B cell (primary cell): ENCODE results near the gene HCN2. TPM values are rescaled to one million over a fixed set of nuclear protein-coding genes. Genes with fewer than 3 reads are reported as not detected.

ENCODE experiments used
- ATAC-seq: fragments of 200-7000 bp; cut with Tn5 transposase; one replicate; pipeline ENCODE4 v1.10.0; 2021; ENCODE audit warnings: low read depth, mild to moderate bottlenecking, moderate number of reproducible peaks, moderate library complexity
- CTCF ChIA-PET: fragments of 350-600 bp; sonication (Branson Sonifier 250); formaldehyde crosslinking; loops from one replicate; lab custom pipeline; 2021; ENCODE audit warnings: antibody characterized with exemption, inconsistent platforms; lab: Charles Lee
- POLR2A ChIA-PET: fragments of 350-600 bp; sonication (Branson Sonifier 250); formaldehyde crosslinking; loops from one replicate; lab custom pipeline; 2021; ENCODE audit warnings: antibody characterized with exemption; lab: Charles Lee
- DNase-seq: peaks from one replicate; pipeline ENCODE4 v3.0.0; 2013
- H2AFZ ChIP-seq: 2 replicates; pipeline ENCODE4 v1.6.1; 2012; ENCODE audit warnings: mild to moderate bottlenecking, low read depth, low read length; ENCODE audit not compliant: insufficient read depth, poor library complexity, severe bottlenecking
- H3K27ac ChIP-seq, 2 donors: 1 replicate in 1 of 2; 2 replicates in 1 of 2; pipeline ENCODE4 v1.5.1; 2012 to 2013; ENCODE audit warnings: low read length in 2 of 2, mild to moderate bottlenecking in 2 of 2, moderate library complexity in 1 of 2
- H3K27me3 ChIP-seq, 4 experiments: fragments of 200-600 bp in 1 of 4; sonication (generic) in 1 of 4; replicated peaks in 1 of 4; 1 replicate in 2 of 4; 2 replicates in 2 of 4; pipeline versions ENCODE4 v1.6.1 to v1.7.0; 2013 to 2016; ENCODE audit warnings: low read length in 3 of 4, mild to moderate bottlenecking in 2 of 4, mixed read lengths in 1 of 4, moderate library complexity in 1 of 4; ENCODE audit not compliant: insufficient read depth in 4 of 4, control insufficient read depth in 3 of 4; ENCODE audit errors: control extremely low read depth in 1 of 4
- H3K36me3 ChIP-seq, 2 experiments: replicated peaks in 1 of 2; 1 replicate in 1 of 2; 2 replicates in 1 of 2; pipeline versions ENCODE4 v1.6.1 to v1.7.1; 2013; ENCODE audit warnings: low read length in 1 of 2; ENCODE audit not compliant: insufficient read depth in 2 of 2, control insufficient read depth in 1 of 2; ENCODE audit errors: control extremely low read depth in 1 of 2, extremely low read depth in 1 of 2
- H3K4me1 ChIP-seq, 2 donors: fragments of 200-600 bp in 1 of 2; sonication (generic) in 1 of 2; 1 replicate in 1 of 2; 2 replicates in 1 of 2; pipeline versions ENCODE4 v1.5.1 to v1.6.1; 2013 to 2017; ENCODE audit warnings: low read length in 2 of 2; ENCODE audit not compliant: control insufficient read depth in 2 of 2, insufficient read depth in 2 of 2
- H3K4me2 ChIP-seq: replicated peaks from 2 replicates; pipeline ENCODE3; 2012; ENCODE audit warnings: mild to moderate bottlenecking, low read depth, low read length; ENCODE audit not compliant: poor library complexity, severe bottlenecking
- H3K4me3 ChIP-seq, 5 experiments: fragments of 200-600 bp in 1 of 5; sonication (generic) in 1 of 5; 1 replicate in 3 of 5; 2 replicates in 2 of 5; pipeline versions ENCODE4 v1.5.1 to v1.7.0; 2011 to 2016; ENCODE audit warnings: low read length in 4 of 5, mild to moderate bottlenecking in 4 of 5, low read depth in 2 of 5, control low read depth in 1 of 5, moderate library complexity in 1 of 5; ENCODE audit not compliant: insufficient read depth in 1 of 5; ENCODE audit errors: control extremely low read depth in 1 of 5, extremely low read depth in 1 of 5
- H3K79me2 ChIP-seq: fragments of 200-600 bp; sonication (generic); one replicate; pipeline ENCODE4 v1.6.0; 2016; ENCODE audit warnings: low read length; ENCODE audit not compliant: control insufficient read depth, insufficient read depth
- H3K9ac ChIP-seq: fragments of 200-600 bp; sonication (generic); 2 replicates; pipeline ENCODE4 v1.6.1; 2017; ENCODE audit warnings: mild to moderate bottlenecking, low read length, moderate library complexity
- H3K9me3 ChIP-seq, 3 donors: one replicate each; pipeline versions ENCODE4 v1.6.1 to v1.7.1; 2013; ENCODE audit warnings: low read length in 2 of 3; ENCODE audit not compliant: control insufficient read depth in 2 of 3, insufficient read depth in 1 of 3; ENCODE audit errors: control extremely low read depth in 1 of 3
- H4K20me1 ChIP-seq: 2 replicates; pipeline ENCODE4 v1.6.0; 2012; ENCODE audit warnings: mild to moderate bottlenecking, low read length; ENCODE audit not compliant: insufficient read depth, control insufficient read depth, poor library complexity, severe bottlenecking
- H3K27ac Mint-ChIP-seq: one replicate; pipeline ENCODE4 v1.8.0; 2021; ENCODE audit warnings: mixed read lengths
- H3K27me3 Mint-ChIP-seq: one replicate; pipeline ENCODE4 v1.8.0; 2021; ENCODE audit warnings: mixed read lengths
- H3K4me1 Mint-ChIP-seq: one replicate; pipeline ENCODE4 v1.8.0; 2021; ENCODE audit warnings: mixed read lengths
- H3K4me3 Mint-ChIP-seq: one replicate; pipeline ENCODE4 v1.8.0; 2021; ENCODE audit warnings: mixed read lengths
- H3K9me3 Mint-ChIP-seq: one replicate; pipeline ENCODE4 v1.8.0; 2022; ENCODE audit warnings: mixed read lengths; ENCODE audit not compliant: insufficient read depth
- CTCF ChIP-seq: fragments of 200-600 bp; IDR thresholded peaks from one replicate; pipeline ENCODE4 v1.8.0; 2022; ENCODE audit warnings: antibody characterized with exemption, mild to moderate bottlenecking
- EZH2 ChIP-seq: IDR thresholded peaks from 2 replicates; pipeline ENCODE4 v1.6.1; 2012; ENCODE audit warnings: borderline replicate concordance, low read depth, mild to moderate bottlenecking, moderate library complexity, low read length; ENCODE audit not compliant: insufficient read depth, poor library complexity, severe bottlenecking
- WGBS: methylation state at CpG from one replicate; pipeline ENCODE4 v1.1.5; 2013; ENCODE audit warnings: missing lambda C conversion rate; ENCODE audit not compliant: insufficient coverage; 5-methylcytosine and 5-hydroxymethylcytosine counted together
- intact Hi-C: fragments of 100-400 bp; cut with micrococcal nuclease; formaldehyde crosslinking; loops from one replicate; pipeline ENCODE4 v1.10.0; 2022
- polyA plus RNA-seq: library from polyadenylated mRNA; depleted of rRNA; stranded (reverse); fragments of >200 nt; gene quantifications from 2 replicates; pipeline ENCODE4 v1.2.3, GENCODE V29; 2012
- total RNA-seq, 2 donors: library from RNA; stranded (reverse); fragments of 120-200 nt in 1 of 2; gene quantifications; 1 replicate in 1 of 2; 2 replicates in 1 of 2; pipeline versions ENCODE4 v1.2.3 to v1.2.4, GENCODE V29; 2013 to 2022

Gene HCN2
- total and polyA plus RNA-seq, 2 donors (not counting 1 experiment from before 2014, with no cell fraction given) = 0.27 to 0.57 TPM

DNA sequence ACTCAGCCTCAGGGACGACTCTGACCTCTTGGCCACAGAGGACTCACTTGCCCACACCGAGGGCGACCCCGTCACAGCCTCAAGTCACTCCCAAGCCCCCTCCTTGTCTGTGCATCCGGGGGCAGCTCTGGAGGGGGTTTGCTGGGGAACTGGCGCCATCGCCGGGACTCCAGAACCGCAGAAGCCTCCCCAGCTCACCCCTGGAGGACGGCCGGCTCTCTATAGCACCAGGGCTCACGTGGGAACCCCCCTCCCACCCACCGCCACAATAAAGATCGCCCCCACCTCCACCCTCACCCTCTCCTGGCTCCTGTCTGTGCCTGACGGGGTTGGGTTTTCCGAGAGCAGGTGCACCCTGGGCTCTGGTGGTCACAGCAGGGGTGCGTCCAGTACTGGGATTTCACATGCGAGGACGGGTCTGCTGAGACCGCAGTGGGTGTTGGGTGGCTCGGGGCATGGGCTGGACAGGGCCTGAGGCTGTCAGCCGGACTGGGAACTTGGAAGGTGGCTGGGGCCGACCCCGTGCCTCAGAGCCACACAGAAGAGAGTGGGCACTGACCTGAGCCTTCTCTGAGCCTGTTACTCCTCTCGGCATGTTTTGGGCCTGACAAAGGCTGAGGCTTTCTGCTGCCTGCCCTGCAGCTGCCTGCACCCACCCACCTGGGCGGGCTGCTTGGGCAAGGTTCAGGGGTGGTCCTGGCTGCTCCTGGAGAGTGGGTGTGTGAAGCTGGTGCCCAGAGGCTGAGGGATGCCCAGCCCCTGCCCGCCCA, 6.3 kb upstream of the HCN2 start:
- DNase-seq (peak; percentile 18), ATAC-seq (no peak)
- peaks cover 16% of the 10 kb centered on the region for H3K79me2 ChIP-seq
- H4K20me1 ChIP-seq = peaks cover 51% of the 10 kb centered on the region
- no peak overlapping the region for H2AFZ ChIP-seq
- H3K27ac ChIP-seq = no peak overlapping the region
- H3K9me3 ChIP-seq = no peaks in the 10 kb centered on the region
- no peak overlapping the region for H3K4me2 ChIP-seq
- H3K4me3 ChIP-seq = no peak overlapping the region
- no peak for TF ChIP-seq CTCF
- no peak for TF ChIP-seq EZH2
- peaks cover 8% of the 10 kb centered on the region for H3K27me3 Mint-ChIP-seq
- H3K4me1 Mint-ChIP-seq = peaks cover 3% of the 10 kb centered on the region
- no peak overlapping the region for H3K27ac Mint-ChIP-seq
- peaks cover 0 to 26% (median 8%) of the 10 kb centered on the region in 4 experiments for H3K27me3 ChIP-seq
- H3K4me3 Mint-ChIP-seq = no peak overlapping the region
- peaks cover 0 to 33% of the 10 kb centered on the region in 2 experiments for H3K36me3 ChIP-seq
- WGBS = 96% methylated on average over 18 of the region's 27 CpGs
- no peak overlapping the region for H3K9ac ChIP-seq
- ChIA-PET POLR2A (no interaction called here), CTCF (interaction anchor here (0.7 to 4.2 kb wide), 8 partner anchors 8 to 788 kb away, joined by 3 to 39 read pairs (median 4); no protein-coding TSS in a partner anchor)
- intact Hi-C loops = no loop called here
- no peaks in the 10 kb centered on the region for H3K9me3 Mint-ChIP-seq
- peaks cover 4 to 8% of the 10 kb centered on the region in 2 donors for H3K4me1 ChIP-seq

GRCh38 chr19:583968-584239, 5.8 kb upstream of the HCN2 start:
- no peak overlapping the region for H3K9ac ChIP-seq
- H3K27me3 Mint-ChIP-seq = peaks cover 12% of the 10 kb centered on the region
- H3K4me3 Mint-ChIP-seq = no peak overlapping the region
- no peak overlapping the region for H3K4me2 ChIP-seq
- peaks cover 0 to under 1% (median 0%) of the 10 kb centered on the region in 3 donors for H3K9me3 ChIP-seq
- peaks cover 6% of the 10 kb centered on the region for H3K4me1 Mint-ChIP-seq
- H3K4me1 ChIP-seq = peaks cover 9 to 13% of the 10 kb centered on the region in 2 donors
- WGBS = 96% methylated on average over 5 of the region's 5 CpGs
- POLR2A ChIA-PET = no interaction called here
- peaks cover 13% of the 10 kb centered on the region for H3K79me2 ChIP-seq
- ATAC-seq (no peak), DNase-seq (no peak)
- intact Hi-C loops = loop anchor here (1.0 kb wide), 1 partner anchor 150 kb away; no protein-coding TSS in a partner anchor
- no peaks in the 10 kb centered on the region for H3K9me3 Mint-ChIP-seq
- H3K27ac Mint-ChIP-seq = no peak overlapping the region
- no peak overlapping the region for H3K4me3 ChIP-seq
- CTCF ChIA-PET = interaction anchor here (0.6 to 4.2 kb wide), 11 partner anchors 8 to 787 kb away, joined by 3 to 39 read pairs (median 5); no protein-coding TSS in a partner anchor
- peaks cover 0 to 33% of the 10 kb centered on the region in 2 experiments for H3K36me3 ChIP-seq
- peaks cover 46% of the 10 kb centered on the region for H4K20me1 ChIP-seq
- H3K27me3 ChIP-seq = peaks cover 0 to 32% (median 11%) of the 10 kb centered on the region in 4 experiments
- TF ChIP-seq CTCF (no peak), EZH2 (no peak)
- no peak overlapping the region for H2AFZ ChIP-seq
- no peak overlapping the region for H3K27ac ChIP-seq
